GM21360 (cell line): Measurements from ENCODE around the gene OR51I2.

Source experiments
- ATAC-seq: cut with Tn5 transposase; IDR thresholded peaks from one replicate; pipeline ENCODE4 v1.9.1; 2021; ENCODE audit warnings: mild to moderate bottlenecking, moderate library complexity; ENCODE audit not compliant: unreplicated experiment

The OR51I2 gene

GRCh38 chr11:5505363-5506048 is 56.4 kb downstream of the OR51I2 start:
- ATAC-seq: no peak
